Astrocyte (in vitro differentiated cells and primary cell): ENCODE measurements around the gene KRCC1. TPM values are rescaled to one million over a fixed set of nuclear protein-coding genes. Genes with fewer than 3 reads are reported as not detected.
"Not testable (repeated sequence)": the region's sequence is repeated elsewhere in the genome, so short reads cannot be mapped to it uniquely, and the experiment has no call there.

ENCODE experiments used
- DNase-seq: peaks from one replicate; pipeline ENCODE4 v3.0.0-alpha.2; 2010; ENCODE audit warnings: low read depth
- FAIRE-seq: peaks from 2 replicates; lab custom pipeline; 2011; peaks lifted over from hg19 to GRCh38; lab: Jason Lieb, UNC
- H2AFZ ChIP-seq: 2 replicates; pipeline ENCODE4 v1.6.0; 2012; ENCODE audit warnings: low read depth, low read length, inconsistent platforms
- H3K27ac ChIP-seq: 2 replicates; pipeline ENCODE4 v1.5.1; 2011; ENCODE audit warnings: low read depth, low read length, inconsistent platforms
- H3K27me3 ChIP-seq: 2 replicates; pipeline ENCODE4 v1.6.0; 2011; ENCODE audit warnings: low read length, inconsistent platforms; ENCODE audit not compliant: insufficient read depth
- H3K36me3 ChIP-seq: 2 replicates; pipeline ENCODE4 v1.5.1; 2011; ENCODE audit warnings: low read length, inconsistent platforms; ENCODE audit not compliant: insufficient read depth
- H3K4me1 ChIP-seq: 2 replicates; pipeline ENCODE4 v1.5.1; 2011; ENCODE audit warnings: low read length, inconsistent platforms; ENCODE audit not compliant: insufficient read depth
- H3K4me2 ChIP-seq: 2 replicates; pipeline ENCODE4 v1.6.0; 2012; ENCODE audit warnings: low read length, inconsistent platforms
- H3K4me3 ChIP-seq: 2 replicates; pipeline ENCODE4 v1.5.1; 2011; ENCODE audit warnings: low read depth, mild to moderate bottlenecking, low read length, inconsistent platforms; ENCODE audit not compliant: insufficient read depth
- H3K79me2 ChIP-seq: 2 replicates; pipeline ENCODE4 v1.6.0; 2012; ENCODE audit warnings: mild to moderate bottlenecking, low read length, inconsistent platforms; ENCODE audit not compliant: insufficient read depth
- H3K9ac ChIP-seq: 2 replicates; pipeline ENCODE4 v1.6.0; 2012; ENCODE audit warnings: mild to moderate bottlenecking, low read length, inconsistent platforms
- H3K9me3 ChIP-seq: 2 replicates; pipeline ENCODE4 v1.5.1; 2012; ENCODE audit warnings: low read depth, mild to moderate bottlenecking, low read length, inconsistent platforms; ENCODE audit not compliant: insufficient read depth
- H4K20me1 ChIP-seq: 2 replicates; pipeline ENCODE4 v1.6.0; 2012; ENCODE audit warnings: low read length, inconsistent platforms; ENCODE audit not compliant: insufficient read depth
- H3K27ac Mint-ChIP-seq: one replicate; pipeline ENCODE4 v1.8.0; 2021; ENCODE audit warnings: mild to moderate bottlenecking, mixed read lengths; ENCODE audit not compliant: unreplicated experiment
- H3K27me3 Mint-ChIP-seq: one replicate; pipeline ENCODE4 v1.8.0; 2021; ENCODE audit warnings: low read depth, mixed read lengths; ENCODE audit not compliant: unreplicated experiment
- H3K36me3 Mint-ChIP-seq: one replicate; pipeline ENCODE4 v1.8.0; 2021; ENCODE audit warnings: low read depth, mixed read lengths; ENCODE audit not compliant: unreplicated experiment
- H3K4me1 Mint-ChIP-seq: one replicate; pipeline ENCODE4 v1.8.0; 2021; ENCODE audit warnings: low read depth, mixed read lengths; ENCODE audit not compliant: unreplicated experiment
- H3K4me3 Mint-ChIP-seq: one replicate; pipeline ENCODE4 v1.8.0; 2021; ENCODE audit warnings: mild to moderate bottlenecking, moderate library complexity, mixed read lengths; ENCODE audit not compliant: unreplicated experiment
- H3K9me3 Mint-ChIP-seq: one replicate; pipeline ENCODE4 v1.8.0; 2021; ENCODE audit warnings: mild to moderate bottlenecking, mixed read lengths; ENCODE audit not compliant: unreplicated experiment
- EZH2 ChIP-seq: IDR thresholded peaks from 2 replicates; pipeline ENCODE4 v1.6.1; 2012; ENCODE audit warnings: mild to moderate bottlenecking, low read length, inconsistent platforms; ENCODE audit not compliant: insufficient read depth
- total RNA-seq: library from RNA; stranded (reverse); gene quantifications from 2 replicates; pipeline ENCODE4 v1.2.1, GENCODE V29; 2021
- TF ChIP-seq, protein P1 (sequence below): IDR thresholded peaks from 2 replicates; pipeline ENCODE4 v1.5.1; 2011; ENCODE audit warnings: low read depth, mild to moderate bottlenecking, inconsistent platforms, low read length, moderate library complexity; ENCODE audit not compliant: insufficient read depth

The KRCC1 gene
- total RNA-seq, 1 donor from 2014 or later: 17.7 TPM

DNA sequence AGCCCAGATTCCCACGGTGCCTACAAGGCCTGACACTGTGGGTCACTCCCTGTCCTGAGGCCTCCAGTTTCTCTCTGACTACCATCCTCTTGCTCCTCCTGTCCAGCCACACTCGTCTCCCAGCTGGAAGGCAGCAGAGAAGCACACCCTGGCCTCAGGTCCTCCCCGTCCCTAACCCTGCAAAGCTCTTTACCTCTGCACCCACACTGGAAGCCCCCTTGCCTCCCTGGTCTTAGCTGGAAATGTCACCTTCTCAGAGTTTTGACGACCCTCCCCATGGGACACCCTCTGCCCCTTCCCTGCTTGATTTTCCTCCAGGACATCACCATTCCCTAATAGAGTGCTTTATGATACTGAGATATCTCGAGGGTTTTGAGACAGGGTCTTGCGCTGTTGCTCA, 49.8 kb downstream of the KRCC1 start:
- Mint-ChIP-seq H3K9me3 (no peaks in the 10 kb centered on the region), H3K4me3 (no peak overlapping the region), H3K36me3 (no peaks in the 10 kb centered on the region), H3K27me3 (peaks cover 3% of the 10 kb centered on the region), H3K27ac (no peak overlapping the region), H3K4me1 (peaks cover 2% of the 10 kb centered on the region)
- Histone ChIP-seq H3K79me2 (no peaks in the 10 kb centered on the region), H3K4me1 (no peaks in the 10 kb centered on the region), H4K20me1 (no peaks in the 10 kb centered on the region), H3K36me3 (no peaks in the 10 kb centered on the region), H3K4me2 (no peak overlapping the region), H3K9ac (no peak overlapping the region), H2AFZ (no peak overlapping the region), H3K4me3 (no peak overlapping the region), H3K27ac (no peak overlapping the region), H3K27me3 (peaks cover 3% of the 10 kb centered on the region), H3K9me3 (no peaks in the 10 kb centered on the region)
- FAIRE-seq (no peak), DNase-seq (no peak)
- TF ChIP-seq, protein P1, sequence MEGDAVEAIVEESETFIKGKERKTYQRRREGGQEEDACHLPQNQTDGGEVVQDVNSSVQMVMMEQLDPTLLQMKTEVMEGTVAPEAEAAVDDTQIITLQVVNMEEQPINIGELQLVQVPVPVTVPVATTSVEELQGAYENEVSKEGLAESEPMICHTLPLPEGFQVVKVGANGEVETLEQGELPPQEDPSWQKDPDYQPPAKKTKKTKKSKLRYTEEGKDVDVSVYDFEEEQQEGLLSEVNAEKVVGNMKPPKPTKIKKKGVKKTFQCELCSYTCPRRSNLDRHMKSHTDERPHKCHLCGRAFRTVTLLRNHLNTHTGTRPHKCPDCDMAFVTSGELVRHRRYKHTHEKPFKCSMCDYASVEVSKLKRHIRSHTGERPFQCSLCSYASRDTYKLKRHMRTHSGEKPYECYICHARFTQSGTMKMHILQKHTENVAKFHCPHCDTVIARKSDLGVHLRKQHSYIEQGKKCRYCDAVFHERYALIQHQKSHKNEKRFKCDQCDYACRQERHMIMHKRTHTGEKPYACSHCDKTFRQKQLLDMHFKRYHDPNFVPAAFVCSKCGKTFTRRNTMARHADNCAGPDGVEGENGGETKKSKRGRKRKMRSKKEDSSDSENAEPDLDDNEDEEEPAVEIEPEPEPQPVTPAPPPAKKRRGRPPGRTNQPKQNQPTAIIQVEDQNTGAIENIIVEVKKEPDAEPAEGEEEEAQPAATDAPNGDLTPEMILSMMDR: no peak
- TF ChIP-seq EZH2: no peak

DNA sequence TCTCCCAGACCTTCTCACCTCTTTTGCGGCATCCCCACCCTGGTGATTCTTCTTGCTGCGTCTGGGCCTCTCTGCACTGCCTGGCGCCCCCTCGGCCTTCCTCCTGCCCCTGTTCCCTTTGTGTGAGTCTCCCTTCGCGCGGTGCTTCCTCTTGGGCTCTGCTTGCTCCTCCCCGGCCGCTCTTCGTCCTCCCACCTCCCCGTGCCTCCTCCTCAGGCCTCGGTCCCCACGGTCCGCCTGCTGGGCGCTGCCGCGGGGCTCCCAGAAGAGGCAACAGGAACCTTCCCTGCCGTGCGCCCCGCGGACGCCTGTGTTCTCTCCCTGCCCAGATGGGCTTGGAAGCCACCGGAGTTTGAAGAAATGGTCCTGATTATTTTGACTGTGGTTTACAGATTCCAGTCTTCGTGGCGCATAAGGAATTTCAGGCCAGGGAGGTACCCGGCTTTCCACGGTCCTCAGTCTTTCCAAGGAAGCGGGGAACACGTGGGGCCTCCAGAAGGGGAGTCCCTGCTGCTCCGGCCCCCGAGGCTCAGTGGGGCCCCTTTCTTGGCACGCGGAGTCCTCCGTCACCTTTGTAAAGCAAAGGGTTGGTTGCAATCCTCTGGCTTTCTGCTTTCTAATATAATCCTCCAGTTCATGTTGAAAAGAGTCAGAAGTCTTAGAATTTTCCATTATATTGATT, 52.4 kb downstream of the KRCC1 start:
- Histone ChIP-seq H3K4me3 (no peak overlapping the region), H3K79me2 (no peaks in the 10 kb centered on the region), H3K36me3 (no peaks in the 10 kb centered on the region), H3K27ac (no peak overlapping the region), H3K4me2 (peak overlapping the region; percentile 78), H4K20me1 (no peaks in the 10 kb centered on the region), H3K9me3 (no peaks in the 10 kb centered on the region), H3K9ac (peak overlapping the region; percentile 49), H3K27me3 (no peaks in the 10 kb centered on the region), H3K4me1 (no peaks in the 10 kb centered on the region), H2AFZ (peak overlapping the region; percentile 70)
- H3K4me3 Mint-ChIP-seq: no peak overlapping the region
- H3K27me3 Mint-ChIP-seq: peaks cover 3% of the 10 kb centered on the region
- H3K9me3 Mint-ChIP-seq: no peaks in the 10 kb centered on the region
- TF ChIP-seq EZH2: no peak
- TF ChIP-seq, protein P1: no peak
- DNase-seq: peak; percentile 7
- FAIRE-seq: no peak
- no peak overlapping the region for H3K27ac Mint-ChIP-seq
- H3K36me3 Mint-ChIP-seq: no peaks in the 10 kb centered on the region
- H3K4me1 Mint-ChIP-seq: peaks cover 2% of the 10 kb centered on the region

DNA sequence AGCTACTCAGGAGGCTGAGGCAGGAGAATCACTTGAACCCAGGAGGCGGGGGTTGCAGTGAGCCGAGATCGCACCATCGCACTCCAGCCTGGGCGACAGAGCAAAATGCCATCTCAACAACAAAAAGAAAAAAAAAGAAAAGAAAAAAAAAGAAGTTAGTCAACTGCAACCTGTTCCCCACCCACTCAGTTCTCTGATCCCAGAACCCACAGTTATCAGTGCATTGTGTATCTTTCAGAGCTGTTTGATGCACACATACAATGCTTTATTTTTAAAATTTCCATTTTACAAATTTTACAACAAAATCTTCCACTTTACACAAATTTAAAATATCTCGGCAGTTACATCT, 53.2 kb downstream of the KRCC1 start:
- H3K9me3 Mint-ChIP-seq: no peaks in the 10 kb centered on the region
- Histone ChIP-seq H3K9ac (no peak overlapping the region), H3K9me3 (no peaks in the 10 kb centered on the region), H3K36me3 (no peaks in the 10 kb centered on the region), H2AFZ (no peak overlapping the region), H4K20me1 (no peaks in the 10 kb centered on the region), H3K27ac (no peak overlapping the region), H3K79me2 (no peaks in the 10 kb centered on the region), H3K4me1 (no peaks in the 10 kb centered on the region), H3K27me3 (no peaks in the 10 kb centered on the region), H3K4me2 (no peak overlapping the region), H3K4me3 (no peak overlapping the region)
- peaks cover 5% of the 10 kb centered on the region for H3K27me3 Mint-ChIP-seq
- H3K27ac Mint-ChIP-seq: no peak overlapping the region
- TF ChIP-seq EZH2: no peak
- TF ChIP-seq, protein P1: no peak
- DNase-seq (no peak), FAIRE-seq (no peak)
- H3K4me1 Mint-ChIP-seq: peaks cover 2% of the 10 kb centered on the region
- H3K4me3 Mint-ChIP-seq: no peak overlapping the region
- no peaks in the 10 kb centered on the region for H3K36me3 Mint-ChIP-seq

DNA sequence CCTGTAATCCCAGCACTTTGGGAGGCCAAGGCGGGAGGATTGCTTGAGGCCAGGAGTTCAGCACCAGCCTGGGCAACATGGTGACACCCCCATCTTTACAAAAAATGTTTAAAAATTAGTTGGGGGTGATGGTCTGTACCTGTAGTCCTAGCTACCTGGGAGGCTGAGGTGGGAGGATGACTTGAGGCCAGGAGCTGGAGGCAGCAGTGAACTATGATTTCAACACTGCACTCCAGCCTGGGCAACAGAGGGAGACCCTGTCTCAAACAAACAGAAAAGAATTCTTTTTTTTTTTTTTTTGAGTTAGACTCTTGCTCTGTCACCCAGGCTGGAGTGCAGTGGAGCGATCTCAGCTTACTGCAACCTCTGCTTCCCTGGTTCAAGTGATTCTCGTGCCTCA, 55.1 kb downstream of the KRCC1 start:
- H3K79me2 ChIP-seq, H3K9ac ChIP-seq, H3K9me3 Mint-ChIP-seq, FAIRE-seq, DNase-seq, H2AFZ ChIP-seq, H3K36me3 Mint-ChIP-seq, H3K27me3 Mint-ChIP-seq, H3K4me1 ChIP-seq, H3K4me3 Mint-ChIP-seq, H3K36me3 ChIP-seq, H3K27me3 ChIP-seq, H3K27ac ChIP-seq, H3K9me3 ChIP-seq, H3K4me3 ChIP-seq, H3K4me2 ChIP-seq, H3K4me1 Mint-ChIP-seq, H4K20me1 ChIP-seq, H3K27ac Mint-ChIP-seq: not testable (repeated sequence)
